ENCODE data around the gene FOLR1. TPM values are rescaled to one million over a fixed set of nuclear protein-coding genes. Genes with fewer than 3 reads are reported as not detected.

Gene FOLR1
- total and polyA plus RNA-seq, 3 donors from 2014 or later: 1.2 to 3.7 TPM; not detected in 1

DNA sequence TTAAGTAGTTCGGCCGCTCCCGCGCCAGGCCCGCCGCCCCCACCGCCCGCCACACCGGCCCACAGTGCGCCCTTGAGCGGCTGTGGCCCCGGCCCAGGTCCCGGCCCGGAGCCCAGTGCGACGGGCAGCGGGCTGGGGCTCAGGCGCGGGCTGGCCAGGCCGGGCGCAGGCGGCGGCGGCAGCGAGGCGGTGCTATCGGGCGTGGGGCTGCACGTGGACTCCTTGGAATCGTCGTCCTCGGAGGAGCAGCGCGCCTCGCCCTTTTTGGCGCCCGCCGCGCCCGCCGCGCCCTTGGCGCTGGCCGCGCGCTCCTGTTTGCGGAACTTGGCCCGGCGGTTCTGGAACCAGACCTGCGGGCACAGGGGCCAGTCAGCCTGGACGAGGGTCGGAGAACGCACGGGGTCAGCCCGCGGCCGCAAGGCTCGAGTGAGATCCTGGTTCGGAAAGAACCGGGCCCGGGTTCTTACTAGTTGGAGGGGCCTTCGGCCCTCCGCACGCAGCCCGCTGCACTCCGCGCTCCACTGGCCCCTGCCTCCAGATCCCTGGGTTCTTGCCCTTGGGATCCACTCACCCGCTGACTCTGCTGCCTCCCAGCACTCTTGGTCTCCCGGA is 48.0 kb downstream of the FOLR1 start:
- 0 to 1% methylated on average over 5 to 63 of the region's 69 CpGs for WGBS, 2 donors
- no peaks in the 10 kb centered on the region for H3K36me3 ChIP-seq (ENCODE audit: low read depth, missing control alignments)
- no peak for DNase-seq
- peaks cover 15% of the 10 kb centered on the region for H3K4me1 ChIP-seq
- H3K9me3 ChIP-seq: no peaks in the 10 kb centered on the region
- H3K27ac ChIP-seq: no peak overlapping the region
- TF ChIP-seq, protein P1, sequence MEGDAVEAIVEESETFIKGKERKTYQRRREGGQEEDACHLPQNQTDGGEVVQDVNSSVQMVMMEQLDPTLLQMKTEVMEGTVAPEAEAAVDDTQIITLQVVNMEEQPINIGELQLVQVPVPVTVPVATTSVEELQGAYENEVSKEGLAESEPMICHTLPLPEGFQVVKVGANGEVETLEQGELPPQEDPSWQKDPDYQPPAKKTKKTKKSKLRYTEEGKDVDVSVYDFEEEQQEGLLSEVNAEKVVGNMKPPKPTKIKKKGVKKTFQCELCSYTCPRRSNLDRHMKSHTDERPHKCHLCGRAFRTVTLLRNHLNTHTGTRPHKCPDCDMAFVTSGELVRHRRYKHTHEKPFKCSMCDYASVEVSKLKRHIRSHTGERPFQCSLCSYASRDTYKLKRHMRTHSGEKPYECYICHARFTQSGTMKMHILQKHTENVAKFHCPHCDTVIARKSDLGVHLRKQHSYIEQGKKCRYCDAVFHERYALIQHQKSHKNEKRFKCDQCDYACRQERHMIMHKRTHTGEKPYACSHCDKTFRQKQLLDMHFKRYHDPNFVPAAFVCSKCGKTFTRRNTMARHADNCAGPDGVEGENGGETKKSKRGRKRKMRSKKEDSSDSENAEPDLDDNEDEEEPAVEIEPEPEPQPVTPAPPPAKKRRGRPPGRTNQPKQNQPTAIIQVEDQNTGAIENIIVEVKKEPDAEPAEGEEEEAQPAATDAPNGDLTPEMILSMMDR (IDR thresholded peaks at IDR 0.05): no peak
- no peak for TF ChIP-seq POLR2A (IDR thresholded peaks at IDR 0.05)
- H3K27me3 ChIP-seq: peaks cover 4% of the 10 kb centered on the region
- H3K4me3 ChIP-seq: peak overlapping the region; percentile 29 to 34
- intact Hi-C loops (cut with DNase I; ENCODE audit: low total_unique reads): no loop called here

GRCh38 chr11:72240461-72241290 is 48.7 kb downstream of the FOLR1 start:
- Histone ChIP-seq H3K36me3 (ENCODE audit: low read depth, missing control alignments) (no peaks in the 10 kb centered on the region), H3K27ac (no peak overlapping the region), H3K4me3 (peak overlapping the region in 1 of 2 donors; percentile 29), H3K9me3 (no peaks in the 10 kb centered on the region), H3K27me3 (peaks cover 4% of the 10 kb centered on the region), H3K4me1 (peaks cover 15% of the 10 kb centered on the region)
- intact Hi-C loops (cut with DNase I; ENCODE audit: low total_unique reads): no loop called here
- no peak for DNase-seq
- no peak for TF ChIP-seq POLR2A (IDR thresholded peaks at IDR 0.05)
- TF ChIP-seq, protein P1 (IDR thresholded peaks at IDR 0.05): no peak
- 3 to 10% methylated on average over 26 to 44 of the region's 44 CpGs for WGBS, 2 donors

DNA sequence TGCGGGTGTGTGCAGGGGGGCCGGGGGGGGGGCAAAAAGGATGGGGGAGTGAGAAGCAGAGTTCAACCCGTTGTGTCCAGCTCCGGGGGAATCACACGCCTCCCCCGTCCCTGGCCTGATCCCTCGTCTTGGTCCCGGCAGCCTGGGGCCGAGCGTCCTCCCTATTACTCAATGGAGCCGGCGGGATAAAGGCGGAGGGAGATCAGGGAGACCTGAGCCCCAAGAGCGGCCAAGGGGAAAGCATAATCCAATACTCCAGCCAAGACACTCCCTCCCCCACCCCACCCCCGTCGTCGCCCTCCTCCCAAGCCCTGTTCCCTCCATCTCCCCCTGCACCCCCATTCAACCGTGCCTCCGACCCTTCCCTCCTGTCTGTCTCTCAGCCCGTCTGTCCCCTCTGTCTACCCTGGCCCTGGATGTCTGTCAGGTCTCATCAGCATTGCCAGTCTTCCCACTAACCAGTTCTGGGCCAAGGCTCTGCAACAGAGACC is 49.4 kb downstream of the FOLR1 start:
- DNase-seq: no peak
- Histone ChIP-seq H3K9me3 (no peaks in the 10 kb centered on the region), H3K27me3 (peaks cover 4% of the 10 kb centered on the region), H3K27ac (no peak overlapping the region), H3K4me3 (no peak overlapping the region), H3K36me3 (ENCODE audit: low read depth, missing control alignments) (no peaks in the 10 kb centered on the region), H3K4me1 (peaks cover 15% of the 10 kb centered on the region)
- intact Hi-C loops (cut with DNase I; ENCODE audit: low total_unique reads): no loop called here
- TF ChIP-seq, protein P1 (IDR thresholded peaks at IDR 0.05): no peak
- no peak for TF ChIP-seq POLR2A (IDR thresholded peaks at IDR 0.05)
- WGBS, 2 donors: 17 to 27% methylated on average over 18 to 20 of the region's 20 CpGs

DNA sequence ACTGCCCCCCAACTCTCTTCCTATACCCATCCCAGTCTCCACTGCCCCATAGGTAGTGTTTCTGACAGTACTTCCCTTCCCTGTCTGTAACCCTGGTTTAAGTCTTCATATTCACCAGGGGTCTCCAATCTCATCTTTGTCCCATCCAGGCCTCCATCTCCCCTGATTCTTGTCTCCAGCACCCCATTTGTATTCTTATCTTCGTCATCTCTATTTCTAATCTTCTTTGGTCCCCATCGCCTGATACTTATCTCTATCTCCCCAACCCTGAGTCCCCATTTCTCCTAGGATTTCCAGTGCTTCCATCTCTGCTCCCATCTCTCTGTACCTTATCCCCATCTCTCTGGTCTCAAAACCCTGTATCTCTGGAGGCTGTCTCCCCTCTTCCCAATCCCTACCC is 50.2 kb downstream of the FOLR1 start:
- Histone ChIP-seq H3K27me3 (peaks cover 4% of the 10 kb centered on the region), H3K36me3 (ENCODE audit: low read depth, missing control alignments) (no peaks in the 10 kb centered on the region), H3K27ac (no peak overlapping the region), H3K9me3 (no peaks in the 10 kb centered on the region), H3K4me3 (no peak overlapping the region), H3K4me1 (peaks cover 15% of the 10 kb centered on the region)
- no peak for DNase-seq
- WGBS, 2 donors: 91 to 99% methylated on average over 2 of the region's 2 CpGs
- intact Hi-C loops (cut with DNase I; ENCODE audit: low total_unique reads): no loop called here
- no peak for TF ChIP-seq POLR2A (IDR thresholded peaks at IDR 0.05)
- TF ChIP-seq, protein P1 (IDR thresholded peaks at IDR 0.05): no peak
